Liver (tissue), 9 donors: Measurements from ENCODE around the gene DSC2. TPM values are rescaled to one million over a fixed set of nuclear protein-coding genes. Genes with fewer than 3 reads are reported as not detected.

Experiments
- DNase-seq: peaks from one replicate; pipeline ENCODE4 v3.0.0-alpha.2; 2017; ENCODE audit warnings: low spot score
- H3K27ac ChIP-seq, 2 donors: one replicate each; pipeline ENCODE4 v1.7.0; 2013; ENCODE audit warnings: inconsistent platforms in 2 of 2, low read length in 2 of 2, control low read depth in 1 of 2, low read depth in 1 of 2, mild to moderate bottlenecking in 1 of 2
- H3K27me3 ChIP-seq, 4 donors: one replicate each; pipeline versions ENCODE4 v1.6.1 to v1.7.0; 2013; ENCODE audit warnings: low read length in 3 of 4, inconsistent platforms in 1 of 4, mild to moderate bottlenecking in 1 of 4, moderate library complexity in 1 of 4; ENCODE audit not compliant: control insufficient read depth in 4 of 4, insufficient read depth in 4 of 4
- H3K36me3 ChIP-seq, 4 donors: one replicate each; pipeline versions ENCODE4 v1.6.1 to v1.7.0; 2013; ENCODE audit warnings: low read length in 3 of 4, mild to moderate bottlenecking in 3 of 4, low read depth in 1 of 4, moderate library complexity in 1 of 4; ENCODE audit not compliant: control insufficient read depth in 4 of 4, insufficient read depth in 3 of 4
- H3K4me1 ChIP-seq, 4 donors: one replicate each; pipeline versions ENCODE4 v1.6.1 to v1.7.0; 2013; ENCODE audit warnings: low read length in 3 of 4, mild to moderate bottlenecking in 3 of 4, moderate library complexity in 1 of 4; ENCODE audit not compliant: control insufficient read depth in 4 of 4, insufficient read depth in 4 of 4
- H3K4me3 ChIP-seq, 3 donors: one replicate each; pipeline versions ENCODE4 v1.6.1 to v1.7.0; 2013; ENCODE audit warnings: low read length in 3 of 3, control low read depth in 1 of 3, low read depth in 1 of 3, mild to moderate bottlenecking in 1 of 3
- H3K9ac ChIP-seq, 2 donors: one replicate each; pipeline ENCODE4 v1.7.0; 2013; ENCODE audit warnings: low read length in 2 of 2, mild to moderate bottlenecking in 2 of 2, moderate library complexity in 2 of 2, control low read depth in 1 of 2, low read depth in 1 of 2
- H3K9me3 ChIP-seq, 4 donors: one replicate each; pipeline versions ENCODE4 v1.6.1 to v1.7.0; 2013; ENCODE audit warnings: low read length in 3 of 4; ENCODE audit not compliant: control insufficient read depth in 4 of 4
- CTCF ChIP-seq: fragments of 150-350 bp; IDR thresholded peaks from 2 replicates; pipeline ENCODE4 v1.5.1; 2017; ENCODE audit warnings: improper control_type of control experiment, low read depth, low read length; ENCODE audit not compliant: missing input control
- EGR1 ChIP-seq, 2 donors: IDR thresholded peaks; 2 replicates each; pipeline ENCODE4 v1.6.1; 2016 to 2018; ENCODE audit warnings: antibody characterized with exemption in 2 of 2, low read depth in 2 of 2
- FOXA2 ChIP-seq: IDR thresholded peaks from 2 replicates; pipeline ENCODE4 v1.6.1; 2016; ENCODE audit warnings: antibody characterized with exemption
- GABPA ChIP-seq, 2 donors: IDR thresholded peaks in 1 of 2; conservative IDR thresholded peaks in 1 of 2; 2 replicates each; pipeline ENCODE4 v1.6.1; 2016; ENCODE audit warnings: antibody characterized with exemption in 2 of 2, mild to moderate bottlenecking in 1 of 2, moderate library complexity in 1 of 2
- HNF4A ChIP-seq, 2 donors: conservative IDR thresholded peaks; 2 replicates each; pipeline ENCODE4 v1.6.1; 2016; ENCODE audit warnings: antibody characterized with exemption in 2 of 2, mild to moderate bottlenecking in 2 of 2
- HNF4G ChIP-seq: IDR thresholded peaks from 2 replicates; pipeline ENCODE4 v1.6.1; 2016; ENCODE audit warnings: antibody characterized with exemption
- JUND ChIP-seq, 2 donors: IDR thresholded peaks; 2 replicates each; pipeline ENCODE4 v1.6.1; 2016; ENCODE audit warnings: antibody characterized with exemption in 2 of 2
- MAX ChIP-seq: IDR thresholded peaks from 2 replicates; pipeline ENCODE4 v1.6.1; 2016; ENCODE audit warnings: antibody characterized with exemption
- NR2F2 ChIP-seq: IDR thresholded peaks from 2 replicates; pipeline ENCODE4 v1.6.1; 2016; ENCODE audit warnings: antibody characterized with exemption
- RAD21 ChIP-seq, 2 donors: IDR thresholded peaks; 2 replicates each; pipeline ENCODE4 v1.6.1; 2016; ENCODE audit warnings: antibody characterized with exemption in 2 of 2, mild to moderate bottlenecking in 2 of 2
- REST ChIP-seq: IDR thresholded peaks from 2 replicates; pipeline ENCODE4 v1.6.1; 2016; ENCODE audit warnings: antibody characterized with exemption, mild to moderate bottlenecking
- RXRA ChIP-seq, 2 donors: IDR thresholded peaks; 2 replicates each; pipeline ENCODE4 v1.6.1; 2017 to 2018; ENCODE audit warnings: antibody characterized with exemption in 2 of 2, mild to moderate bottlenecking in 1 of 2
- SP1 ChIP-seq: IDR thresholded peaks from 2 replicates; pipeline ENCODE4 v1.6.1; 2018; ENCODE audit warnings: antibody characterized with exemption, mild to moderate bottlenecking
- TAF1 ChIP-seq: conservative IDR thresholded peaks from 2 replicates; pipeline ENCODE4 v1.6.1; 2016; ENCODE audit warnings: antibody characterized with exemption, mild to moderate bottlenecking
- YY1 ChIP-seq: IDR thresholded peaks from 2 replicates; pipeline ENCODE4 v1.6.1; 2016; ENCODE audit warnings: antibody characterized with exemption, mild to moderate bottlenecking
- ZBTB33 ChIP-seq: IDR thresholded peaks from 2 replicates; pipeline ENCODE4 v1.6.1; 2016; ENCODE audit warnings: antibody characterized with exemption
- WGBS: extraction: QIAGEN DNeasy Blood & Tissue Kit; methylation state at CpG from one replicate; pipeline ENCODE4 v1.1.7; 2013; 5-methylcytosine and 5-hydroxymethylcytosine counted together
- polyA plus RNA-seq, 2 donors: library from polyadenylated mRNA; stranded (reverse) in 1 of 2; unstranded in 1 of 2; fragments of 200-250 nt in 1 of 2; fragments of >200 nt in 1 of 2; fragmentation: Nextera tagmentation in 1 of 2; extraction: Ambion mirVana in 1 of 2; gene quantifications; one replicate each; pipeline versions ENCODE4 v1.2.1 to v1.2.3, GENCODE V29; 2013 to 2015
- total RNA-seq, 2 donors: library from RNA; depleted of rRNA; stranded (reverse); fragments of >200 nt; gene quantifications; one replicate each; pipeline ENCODE4 v1.2.3, GENCODE V29; 2014
- donor health status: healthy.
- donor health status: healthy.
- donor health status: healthy.
- donor health status: healthy.
- donor health status: healthy.

Gene DSC2
- total and polyA plus RNA-seq, 4 donors, result 3.7 to 16.4 (median 7.4) TPM

GRCh38 chr18:31103423-31103822 is 1.2 kb upstream of the DSC2 start (continued):
- TF ChIP-seq CTCF (no peak), ZBTB33 (no peak), FOXA2 (no peak), EGR1 (IDR thresholded peaks at IDR 0.05; ENCODE audit: low read depth in 2 of 2) (no peak), HNF4G (no peak), SP1 (no peak), JUND (IDR thresholded peaks at IDR 0.05) (no peak)

GRCh38 chr18:31102941-31103340 is 720 bp upstream of the DSC2 start:
- 95% methylated on average over 2 of the region's 2 CpGs for WGBS
- Histone ChIP-seq H3K4me3 (no peak overlapping the region), H3K4me1 (peaks cover 0 to 14% (median 5%) of the 10 kb centered on the region in 4 donors), H3K36me3 (no peaks in the 10 kb centered on the region), H3K9ac (no peak overlapping the region), H3K27me3 (no peaks in the 10 kb centered on the region), H3K9me3 (no peaks in the 10 kb centered on the region), H3K27ac (no peak overlapping the region)
- TF ChIP-seq RAD21 (IDR thresholded peaks at IDR 0.05) (no peak), RXRA (IDR thresholded peaks at IDR 0.05) (no peak), TAF1 (no peak), REST (no peak), ZBTB33 (no peak), NR2F2 (no peak), MAX (no peak), GABPA (IDR thresholded peaks at IDR 0.05 in 1 of 2, conservative IDR thresholded peaks at IDR 0.05 in 1 of 2) (no peak), EGR1 (IDR thresholded peaks at IDR 0.05; ENCODE audit: low read depth in 2 of 2) (no peak), HNF4G (no peak), HNF4A (conservative IDR thresholded peaks at IDR 0.05) (no peak), YY1 (no peak)
- no peak for DNase-seq
